OCI-LY7 (cell line): ENCODE data around the gene ITGA7.

ENCODE experiments used
- CTCF ChIP-seq: fragments of 200-600 bp; sonication (generic); conservative IDR thresholded peaks from 2 replicates; pipeline ENCODE4 v1.5.1; 2014; ENCODE audit warnings: mild to moderate bottlenecking, antibody characterized with exemption, low read length, moderate library complexity, mixed read lengths
- EZH2phosphoT487 ChIP-seq: fragments of 200-600 bp; sonication (generic); IDR thresholded peaks from 2 replicates; pipeline ENCODE4 v1.6.1; 2018; ENCODE audit warnings: low read depth, borderline replicate concordance, mild to moderate bottlenecking, mixed run types, antibody characterized with exemption, low read length, moderate library complexity, mixed read lengths

DNA sequence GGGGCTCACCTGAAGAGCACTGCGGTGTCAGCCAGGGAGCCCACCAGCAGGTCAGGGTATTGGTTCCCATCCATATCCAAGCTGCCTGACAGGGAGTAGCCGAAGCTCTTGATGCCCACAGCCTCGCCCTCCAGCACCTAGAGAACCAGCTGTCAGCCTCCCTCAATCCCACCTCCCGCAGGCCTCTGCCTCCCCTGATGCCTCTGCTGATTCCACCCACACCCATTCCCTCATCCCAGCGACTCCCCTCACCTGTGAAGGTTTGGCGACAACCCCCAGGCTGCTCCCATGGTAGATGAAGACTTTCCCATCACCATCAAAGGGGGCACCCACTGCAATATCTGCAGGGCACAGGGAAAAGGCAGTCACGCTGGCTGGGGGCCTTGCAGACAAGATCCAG, 10.0 kb downstream of the ITGA7 start:
- TF ChIP-seq CTCF = no peak
- TF ChIP-seq EZH2phosphoT487 = no peak
